NCI-H2196 treated with DMSO at 0.1 percent for 48 hours (cell line): ENCODE measurements around the gene TLR4.

ENCODE experiments used
- DNase-seq: peaks from one replicate; lab custom pipeline; 2025; ENCODE audit not compliant: unreplicated experiment; lab: John Stamatoyannopoulos, UW

Gene TLR4

DNA sequence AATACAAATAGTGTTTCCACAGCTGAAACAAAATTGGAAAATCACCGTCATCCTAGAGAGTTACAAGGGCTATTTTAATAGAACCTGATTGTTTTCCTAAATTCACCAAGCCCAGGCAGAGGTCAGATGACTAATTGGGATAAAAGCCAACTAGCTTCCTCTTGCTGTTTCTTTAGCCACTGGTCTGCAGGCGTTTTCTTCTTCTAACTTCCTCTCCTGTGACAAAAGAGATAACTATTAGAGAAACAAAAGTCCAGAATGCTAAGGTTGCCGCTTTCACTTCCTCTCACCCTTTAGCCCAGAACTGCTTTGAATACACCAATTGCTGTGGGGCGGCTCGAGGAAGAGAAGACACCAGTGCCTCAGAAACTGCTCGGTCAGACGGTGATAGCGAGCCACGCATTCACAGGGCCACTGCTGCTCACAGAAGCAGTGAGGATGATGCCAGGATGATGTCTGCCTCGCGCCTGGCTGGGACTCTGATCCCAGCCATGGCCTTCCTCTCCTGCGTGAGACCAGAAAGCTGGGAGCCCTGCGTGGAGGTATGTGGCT is at the start of gene TLR4:
TLR4 (plus strand) TSS at position 380 of the 552 bp plus-strand sequence; CDS start at position 450, 70 bp downstream.
- peak; percentile 25 for DNase-seq

DNA sequence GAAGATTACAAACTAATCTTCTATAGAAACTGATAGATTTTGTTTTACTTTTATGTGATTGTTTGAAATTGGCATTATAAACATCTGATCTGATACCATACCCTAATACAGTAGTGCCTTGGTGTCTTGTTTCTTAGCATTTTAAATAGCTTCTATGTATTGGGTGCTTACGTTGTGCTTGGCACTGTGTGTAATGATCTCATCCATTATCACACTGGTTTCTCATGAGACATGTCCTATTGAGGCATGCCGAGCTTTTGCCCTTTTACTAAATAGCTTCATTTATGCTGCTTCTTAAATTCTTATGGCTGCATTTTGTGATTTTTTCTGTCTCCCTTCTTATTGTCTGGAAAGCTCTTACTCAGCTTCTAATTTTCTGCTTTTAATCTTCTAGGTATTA is 48.2 kb upstream of the TLR4 start:
- no peak for DNase-seq

DNA sequence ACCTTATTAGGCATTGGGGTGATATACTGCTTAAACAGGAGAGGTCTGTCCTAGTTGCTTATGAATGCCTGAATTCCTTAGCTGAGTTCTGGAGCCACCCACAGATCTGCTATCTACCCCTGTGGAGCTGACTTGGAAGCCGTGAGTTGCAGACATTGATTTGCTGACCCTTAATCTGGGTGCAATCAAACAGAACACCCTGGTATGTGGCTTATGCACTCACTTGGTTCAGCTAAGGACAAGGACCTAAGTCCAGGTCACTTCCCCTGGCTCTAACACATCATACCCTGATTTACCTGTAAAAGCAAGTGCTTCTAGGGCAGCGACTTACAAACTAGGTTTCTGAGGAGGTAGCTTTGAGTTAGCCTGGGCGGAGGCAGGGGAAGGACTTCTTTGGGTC is 41.6 kb upstream of the TLR4 start:
- no peak for DNase-seq

DNA sequence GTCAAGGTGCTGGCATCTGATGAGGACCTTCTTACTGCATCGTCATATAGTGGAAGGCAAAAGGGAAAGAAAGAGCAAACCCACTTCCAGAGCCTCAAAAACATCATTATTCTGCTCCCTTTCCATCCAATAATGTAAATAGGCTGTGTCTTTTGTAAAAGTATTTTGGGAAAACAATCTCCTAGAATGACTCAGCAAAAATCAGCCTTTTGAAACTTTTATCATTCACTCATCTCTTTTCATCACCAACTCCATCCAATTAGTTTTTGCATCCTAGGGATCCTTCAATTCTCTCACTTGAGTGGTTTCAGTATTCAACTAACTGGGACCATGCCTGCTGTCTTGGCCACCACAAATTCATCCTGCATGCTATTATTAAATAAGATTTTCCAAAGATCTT is 39.8 kb upstream of the TLR4 start:
- DNase-seq, result no peak

DNA sequence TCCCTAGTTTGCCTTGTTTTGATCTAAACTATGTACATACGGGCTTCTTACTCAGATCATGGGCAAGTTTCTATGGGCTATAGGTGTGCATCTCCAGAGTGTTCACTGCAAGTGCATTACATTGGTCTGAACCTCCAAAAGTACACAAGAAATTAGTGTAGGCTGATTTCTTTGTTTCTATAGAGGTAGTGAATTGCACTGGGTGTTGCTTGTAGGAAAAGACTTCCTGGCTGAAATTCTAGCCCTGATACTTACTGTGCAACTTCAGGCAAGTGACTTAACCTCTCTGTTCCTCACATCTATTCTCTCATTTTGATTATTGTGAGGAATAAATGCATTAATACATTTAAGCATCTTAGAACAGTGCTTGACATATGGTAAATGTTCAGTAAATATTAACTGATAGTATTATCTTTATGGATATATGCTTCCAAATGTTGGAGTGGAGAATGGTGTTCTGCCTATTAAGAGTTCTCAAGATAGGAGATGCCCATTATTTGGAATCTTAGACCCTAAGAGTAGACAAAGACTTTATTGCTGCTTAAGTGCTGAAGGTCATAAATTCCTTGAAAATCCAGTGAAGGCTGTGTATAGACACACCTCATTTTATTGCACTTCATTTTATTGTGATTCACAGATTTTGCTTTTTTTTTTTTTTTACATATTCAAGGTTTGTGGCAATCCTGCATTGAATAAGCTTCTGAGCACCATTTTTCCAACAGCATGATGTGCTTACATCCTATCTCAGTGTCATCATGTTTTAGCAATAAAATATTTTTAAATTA is 38.4 kb upstream of the TLR4 start:
- DNase-seq, result no peak

DNA sequence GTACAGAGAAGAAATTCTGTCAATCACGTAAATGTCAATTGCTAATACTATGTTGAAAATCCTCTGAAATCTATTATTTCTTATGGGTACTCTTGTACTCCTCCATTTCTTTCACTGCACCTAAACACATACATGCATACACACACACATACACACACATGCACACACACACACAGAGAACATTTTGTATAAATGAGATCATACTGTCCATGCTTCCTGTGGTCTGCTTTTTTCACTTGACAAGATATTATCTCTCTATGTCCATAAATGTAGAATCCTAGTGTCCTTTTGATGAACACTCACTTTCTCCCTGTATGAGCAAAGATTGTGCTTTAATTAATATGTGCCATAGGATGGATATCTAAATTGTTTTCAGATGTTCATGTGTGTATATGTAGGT is 32.7 kb upstream of the TLR4 start:
- no peak for DNase-seq

DNA sequence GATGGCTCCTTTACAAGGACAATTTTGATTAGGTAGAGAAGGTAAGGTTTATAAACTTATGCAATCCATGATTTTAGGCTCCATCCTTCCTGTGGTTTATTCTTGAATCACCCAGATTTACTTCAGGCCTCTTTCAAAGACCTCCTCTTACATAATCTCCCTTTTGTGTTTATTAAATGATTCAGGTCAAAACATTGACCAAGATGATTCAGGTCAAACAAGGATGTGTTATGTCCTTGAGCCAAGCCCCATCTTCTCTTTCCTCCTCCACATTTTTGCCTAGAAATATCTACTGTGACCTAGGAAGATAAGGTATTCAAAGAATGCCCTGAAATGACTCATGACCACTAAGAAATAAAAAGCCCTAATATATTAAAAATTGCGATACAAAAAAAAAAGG is 31.8 kb upstream of the TLR4 start:
- no peak for DNase-seq

DNA sequence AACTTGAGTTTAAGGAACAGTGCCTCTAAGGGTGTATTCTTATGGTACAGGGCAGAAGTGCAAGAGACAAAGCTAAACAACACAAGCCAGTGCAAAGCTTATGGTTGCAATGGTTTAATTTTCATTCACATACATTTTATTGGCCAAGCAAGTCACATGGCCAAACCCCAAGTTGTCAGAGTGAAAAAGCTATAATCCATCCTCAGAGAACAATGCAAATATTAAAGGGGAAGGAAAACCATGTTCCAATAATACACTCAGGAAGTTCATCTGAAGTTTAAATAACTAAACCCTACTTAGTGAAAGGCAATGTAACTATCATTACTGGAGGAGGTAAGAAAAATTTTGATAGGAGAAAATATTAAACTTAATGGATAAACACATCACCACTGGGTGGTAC is 26.6 kb upstream of the TLR4 start:
- DNase-seq, result no peak

DNA sequence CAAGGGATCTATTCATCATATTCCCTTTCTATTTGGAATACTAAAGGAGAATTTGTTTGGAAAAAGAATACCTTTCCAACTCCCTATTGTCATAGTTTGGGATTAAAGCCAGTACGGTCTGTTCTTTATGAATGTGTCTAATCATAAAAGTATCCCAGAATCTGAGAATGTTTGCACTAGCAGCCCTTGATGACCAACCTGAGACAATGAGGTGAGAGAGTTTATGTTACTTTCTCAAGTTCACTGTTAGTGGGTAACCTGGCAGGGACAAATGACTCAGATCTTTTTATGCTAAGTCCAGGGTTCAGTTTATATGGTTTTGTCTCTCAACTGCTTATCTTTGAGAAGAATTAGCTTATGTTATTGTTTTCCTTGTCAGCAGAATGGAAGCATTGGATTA is 25.3 kb upstream of the TLR4 start:
- no peak for DNase-seq

DNA sequence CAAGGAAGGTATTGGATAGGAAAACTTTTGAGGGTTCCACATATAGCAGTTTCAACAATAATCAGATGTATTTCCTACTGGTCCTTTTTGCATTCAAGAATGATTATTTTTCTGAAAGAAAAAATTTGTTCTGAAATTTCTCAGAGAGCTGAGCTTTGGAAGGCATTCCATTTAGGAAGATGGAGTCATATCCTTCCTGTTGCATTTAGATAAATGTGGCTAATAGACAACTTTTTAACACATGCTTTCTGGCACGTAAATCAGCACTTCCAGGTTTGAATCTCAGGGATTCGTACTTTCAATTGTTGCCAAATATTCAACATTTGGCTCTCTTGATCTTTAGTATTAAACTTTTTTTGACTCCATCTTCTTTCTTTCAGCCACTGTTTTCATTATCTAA is 24.8 kb upstream of the TLR4 start:
- no peak for DNase-seq

DNA sequence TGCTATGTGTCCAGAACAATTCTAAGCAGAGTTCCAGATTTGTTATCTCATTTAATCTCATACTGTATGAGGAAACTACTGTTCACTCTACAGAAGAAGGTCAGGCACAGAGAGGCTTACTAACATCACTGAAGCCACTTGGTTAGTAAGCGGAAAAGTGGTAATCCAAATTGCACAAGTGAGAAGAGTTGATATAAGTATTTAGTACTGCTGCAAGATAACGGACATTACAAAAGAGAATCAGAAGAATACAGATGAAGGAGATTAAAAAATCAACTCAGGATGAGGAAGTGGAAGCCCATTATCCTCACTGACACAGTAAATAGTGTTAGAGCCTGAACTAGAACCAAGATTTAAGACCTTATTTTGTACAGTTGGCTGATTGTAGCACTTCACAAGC is 22.3 kb upstream of the TLR4 start:
- no peak for DNase-seq

DNA sequence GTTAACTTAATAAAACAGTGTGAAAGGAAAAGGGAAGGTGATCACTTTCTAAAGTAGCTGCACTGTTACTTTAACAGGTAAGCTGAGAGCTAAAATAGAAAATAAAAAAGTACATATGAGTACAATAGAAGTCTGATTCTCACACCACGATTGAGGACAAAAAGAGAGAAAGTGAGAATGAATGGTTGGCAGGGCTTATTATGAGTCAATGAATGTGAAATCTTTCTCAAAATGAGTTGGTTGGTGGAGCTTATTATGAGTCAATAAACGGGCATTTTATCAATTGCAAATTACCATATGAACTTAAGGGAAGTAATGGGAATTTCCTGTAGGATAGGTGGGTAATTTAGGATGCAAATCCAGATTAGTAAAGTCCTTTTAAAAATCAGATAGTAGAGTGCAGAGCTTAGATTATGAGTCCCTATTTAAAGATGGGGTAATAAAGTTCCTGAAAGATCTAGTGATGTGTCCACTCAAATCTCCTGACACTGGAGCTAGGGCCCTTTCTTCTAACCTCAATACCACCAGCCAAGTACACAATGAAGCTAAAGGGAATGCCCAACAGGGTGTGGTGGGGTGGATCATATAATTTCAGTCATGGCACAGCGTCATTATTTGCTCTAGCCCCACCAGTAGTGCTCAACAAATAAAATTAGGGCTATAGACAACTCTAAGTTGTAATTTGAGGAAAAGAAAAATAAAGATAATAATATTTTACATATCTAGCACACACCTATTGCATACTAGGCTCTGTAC is 21.1 kb upstream of the TLR4 start:
- no peak for DNase-seq

DNA sequence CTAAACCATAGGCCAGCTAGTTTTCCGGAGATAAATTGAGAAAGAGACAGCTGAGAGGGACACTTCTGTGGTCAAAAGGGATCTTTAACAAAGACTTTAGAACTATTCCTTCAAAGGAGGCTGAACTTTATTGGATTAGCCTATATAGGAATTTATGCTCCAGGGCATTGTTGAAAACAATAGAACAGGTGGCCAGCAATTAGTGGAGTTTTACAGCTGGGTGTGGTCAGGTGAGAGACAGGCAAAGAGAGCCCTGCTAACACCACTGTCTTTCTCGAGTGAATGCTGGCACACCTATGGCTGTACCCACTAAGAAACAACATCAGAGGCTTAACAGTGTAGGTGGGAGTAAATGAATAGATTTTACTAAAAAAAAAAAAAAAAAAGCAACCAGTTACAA is 16.7 kb upstream of the TLR4 start:
- no peak for DNase-seq

DNA sequence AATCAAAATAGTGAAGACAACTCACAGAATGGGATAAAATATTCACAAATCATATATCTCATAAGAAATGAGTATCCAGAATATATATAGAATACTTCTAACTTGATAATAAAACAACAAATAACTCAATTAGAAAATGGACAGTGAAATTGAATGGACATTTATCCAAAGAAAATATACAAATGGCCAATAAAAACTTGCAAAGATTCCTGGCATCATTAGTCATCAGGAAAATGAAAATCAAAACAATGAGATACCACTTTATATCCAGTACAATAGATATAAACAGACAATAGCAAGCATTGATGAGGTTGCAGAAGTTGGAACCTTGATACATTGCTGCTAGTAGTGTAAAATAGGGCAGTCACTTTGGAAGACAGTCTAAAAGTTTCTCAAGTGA is 12.8 kb upstream of the TLR4 start:
- no peak for DNase-seq

DNA sequence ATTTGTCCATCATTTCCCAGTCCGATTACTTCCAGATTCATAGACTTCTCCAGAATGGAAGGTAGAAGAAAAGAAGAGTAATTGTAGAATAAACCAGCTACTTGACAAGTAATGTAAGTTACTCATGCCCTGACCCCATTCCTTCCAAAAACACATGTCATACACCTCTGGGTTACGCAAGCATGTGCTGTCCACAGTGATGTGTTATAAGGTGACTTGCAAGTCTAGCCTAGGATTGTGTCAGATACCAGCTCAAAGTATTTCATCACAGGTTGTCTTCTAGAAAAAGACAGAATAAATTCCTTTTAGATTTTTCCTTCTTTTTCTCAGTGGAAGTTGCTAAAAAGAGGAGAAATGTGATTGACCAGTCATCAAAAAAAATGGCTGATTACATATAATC is 8.0 kb upstream of the TLR4 start:
- DNase-seq, result no peak

DNA sequence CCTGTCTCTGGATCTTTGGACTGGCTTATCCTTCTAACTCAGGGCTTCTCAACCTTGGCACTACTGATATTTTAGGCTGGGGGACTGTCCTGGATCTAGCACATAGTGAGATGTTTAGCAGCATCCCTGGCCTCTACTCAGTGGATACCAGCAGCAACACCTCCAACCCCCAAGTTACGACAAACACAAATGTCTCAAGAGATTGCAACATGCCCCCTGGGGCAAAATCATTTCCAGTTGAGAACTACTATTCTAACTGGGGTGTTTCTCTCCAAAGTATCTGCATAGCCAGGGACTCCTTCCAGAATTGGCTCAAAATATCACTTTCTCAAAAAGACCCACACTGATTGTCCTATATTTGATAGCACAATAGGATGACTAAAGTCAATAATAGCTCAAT is 7.2 kb upstream of the TLR4 start:
- no peak for DNase-seq

DNA sequence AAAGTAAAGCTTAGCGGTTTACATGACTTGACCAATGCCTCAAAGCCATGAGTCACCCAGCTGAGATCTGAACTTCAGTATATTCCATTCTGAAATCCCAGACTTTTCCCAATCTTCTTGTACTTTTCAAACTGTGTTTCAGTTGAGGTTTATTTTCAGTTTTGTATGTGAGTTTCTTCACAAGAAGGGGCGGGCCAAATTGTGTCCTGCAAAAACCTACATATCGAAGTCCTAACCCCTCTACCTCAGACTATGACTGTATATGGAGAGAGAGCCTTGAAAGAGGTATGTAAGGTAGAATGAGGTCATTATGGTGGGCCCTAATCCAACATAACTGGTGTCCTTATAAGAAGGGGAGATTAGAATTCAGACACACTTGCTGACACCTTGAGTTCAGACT is 666 bp upstream of the TLR4 start:
- DNase-seq, result no peak

DNA sequence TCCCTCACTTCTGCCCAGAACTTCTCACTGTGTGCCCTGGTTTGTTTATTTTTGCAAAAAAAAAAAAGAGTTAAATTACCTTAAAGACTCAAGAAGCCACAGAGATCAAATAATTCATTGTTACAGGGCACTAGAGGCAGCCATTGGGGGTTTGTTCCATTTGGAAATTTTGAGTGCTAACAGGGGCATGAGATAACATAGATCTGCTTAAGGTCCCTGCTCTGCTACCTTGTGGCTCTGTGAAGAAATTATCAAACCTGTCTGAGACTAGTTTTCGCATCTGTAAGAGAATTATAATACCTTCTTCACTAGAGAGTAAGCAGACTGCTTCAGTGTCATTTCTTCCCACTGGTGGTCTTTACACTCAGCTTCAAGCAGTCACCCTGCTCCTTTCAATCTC is 394 bp downstream of the TLR4 start:
- DNase-seq, result no peak

DNA sequence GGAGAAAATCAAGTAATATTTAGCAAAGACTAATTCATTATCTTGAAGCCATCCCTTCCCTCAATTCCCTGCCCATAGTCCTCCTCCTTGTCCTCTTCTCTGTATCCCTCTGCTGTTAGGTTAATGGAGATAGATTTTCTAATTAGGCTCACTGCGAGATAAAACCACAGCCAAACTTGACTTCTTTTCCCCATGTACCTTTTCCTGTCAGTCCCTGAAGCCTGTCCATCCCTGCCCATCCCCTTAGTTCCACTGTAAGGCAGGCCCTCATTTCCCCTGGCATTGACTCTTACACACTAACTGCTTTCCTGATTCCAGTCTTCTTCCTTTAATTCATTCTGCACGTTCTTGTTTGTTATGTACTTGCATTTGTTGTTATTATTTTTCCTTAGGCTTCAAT is 1.2 kb downstream of the TLR4 start:
- no peak for DNase-seq

DNA sequence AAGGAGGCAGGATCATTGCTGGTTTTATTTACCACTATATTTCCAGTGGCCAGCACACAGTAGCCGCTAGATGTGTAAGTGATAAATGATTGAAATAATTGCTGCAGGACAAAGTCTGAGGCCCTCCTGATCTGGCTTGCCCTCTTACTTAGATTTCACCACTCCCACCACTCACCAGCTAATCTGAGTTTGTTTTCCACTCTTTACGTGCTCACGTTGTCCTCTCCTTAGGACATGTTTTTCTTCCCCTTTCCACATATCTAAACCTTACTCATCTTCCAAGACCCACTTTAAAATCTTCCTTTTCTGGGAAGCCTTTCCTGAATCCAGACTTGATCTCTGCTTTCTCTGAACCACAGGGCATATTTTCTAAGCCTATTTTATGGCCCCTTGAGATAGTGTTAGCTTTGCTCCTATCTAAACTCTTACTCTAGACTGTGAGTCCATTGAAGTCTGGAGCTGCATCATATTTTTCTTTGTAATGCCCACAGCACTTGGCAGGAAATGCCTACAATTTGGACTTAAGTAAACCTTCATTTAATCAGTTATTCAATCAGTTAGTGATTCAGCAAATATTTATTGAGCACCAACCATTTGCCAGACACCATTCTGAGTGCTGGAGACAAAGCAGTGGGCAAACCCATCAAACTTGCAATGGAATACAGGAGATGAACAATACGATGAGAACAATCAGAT is 2.4 kb downstream of the TLR4 start:
- no peak for DNase-seq

DNA sequence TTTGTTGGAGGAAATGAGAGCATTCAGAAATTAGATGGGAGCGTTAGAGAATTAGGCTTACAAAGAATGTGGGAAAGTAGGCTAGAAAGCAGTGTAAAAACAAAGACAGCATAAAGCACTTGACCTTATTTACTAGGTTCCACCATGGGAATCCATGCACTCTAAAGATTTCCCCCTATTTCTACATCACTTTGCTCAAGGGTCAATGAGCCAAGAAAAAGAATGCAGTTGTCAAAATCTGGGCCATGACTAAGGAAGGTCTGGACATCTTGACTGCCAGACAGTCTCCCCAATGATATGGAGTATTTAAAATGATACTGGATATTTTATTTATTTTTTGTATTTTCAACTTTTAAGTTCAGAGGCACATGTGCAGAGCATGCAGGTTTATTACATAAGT is 3.4 kb downstream of the TLR4 start:
- no peak for DNase-seq

DNA sequence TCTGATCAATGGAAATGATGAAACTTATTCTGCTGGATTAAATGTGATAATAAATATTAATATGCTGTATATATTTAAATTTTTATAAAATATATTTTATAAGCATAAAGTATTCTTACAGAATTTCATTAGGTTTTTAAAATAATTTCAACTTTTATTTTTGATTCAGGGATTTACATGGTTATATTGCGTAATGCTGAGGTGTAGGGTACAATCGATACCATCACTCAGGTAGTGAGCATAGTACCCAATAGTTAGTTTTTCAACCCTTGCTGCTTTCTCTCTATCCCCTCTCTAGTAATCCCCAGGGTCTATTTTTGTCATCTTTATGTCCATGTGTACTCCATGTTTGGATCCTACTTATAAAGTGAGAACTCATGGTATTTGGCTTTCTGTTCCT is 5.7 kb downstream of the TLR4 start:
- no peak for DNase-seq
